ENCODE results near the gene ALPK3. TPM values are rescaled to one million over a fixed set of nuclear protein-coding genes. Genes with fewer than 3 reads are reported as not detected.

Gene ALPK3
- total RNA-seq, 1 experiment from 2014 or later, result 17.7 TPM

GRCh38 chr15:84886984-84887299 lies 69.8 kb downstream of the ALPK3 start:
- no peak overlapping the region for H2BK5ac ChIP-seq (ENCODE audit: insufficient read length, low read length)
- no peak overlapping the region for H3K9ac ChIP-seq (ENCODE audit: extremely low read depth, insufficient read length, low read length)
- no peak overlapping the region for H4K8ac ChIP-seq (replicated peaks; ENCODE audit: insufficient read length, low read depth, low read length)
- no peak overlapping the region for H2BK20ac ChIP-seq (ENCODE audit: low read depth, low read length, poor library complexity, severe bottlenecking)
- H3K36me3 Mint-ChIP-seq (ENCODE audit: insufficient read depth in 1 of 3, low read depth in 3 of 3), result no peaks in the 10 kb centered on the region
- TF ChIP-seq CTCF (conservative IDR thresholded peaks at IDR 0.05), result no peak
- H4K20me1 ChIP-seq (ENCODE audit: control insufficient read depth, insufficient read depth, insufficient read length), result no peaks in the 10 kb centered on the region
- no peaks in the 10 kb centered on the region for H3K9me3 ChIP-seq (ENCODE audit: control insufficient read depth, low read depth, low read length)
- no peak overlapping the region for H2BK12ac ChIP-seq (ENCODE audit: insufficient read length, low read depth, low read length)
- no peak overlapping the region for H3K23ac ChIP-seq (ENCODE audit: insufficient read length, low read depth, low read length)
- no peaks in the 10 kb centered on the region for H3K23me2 ChIP-seq (ENCODE audit: insufficient read length, low read depth, low read length, poor library complexity, severe bottlenecking)
- no peaks in the 10 kb centered on the region for H3K79me1 ChIP-seq (ENCODE audit: insufficient read depth, low read depth, low read length, poor library complexity, severe bottlenecking)
- no peak overlapping the region for H3K14ac ChIP-seq (ENCODE audit: insufficient read depth, low read length)
- H3K4me3 Mint-ChIP-seq, result no peak overlapping the region
- H3K18ac ChIP-seq (ENCODE audit: insufficient read length, low read depth, low read length), result no peak overlapping the region
- H2AFZ ChIP-seq (ENCODE audit: low read length), result no peak overlapping the region
- H2AK5ac ChIP-seq (ENCODE audit: insufficient read length, low read length), result no peak overlapping the region
- no peak overlapping the region for H3K4ac ChIP-seq (ENCODE audit: low read depth, low read length)
- no peak overlapping the region for H3K56ac ChIP-seq (ENCODE audit: insufficient read length, low read depth, low read length)
- H3K27me3 Mint-ChIP-seq (ENCODE audit: low read depth), result peaks cover 12% of the 10 kb centered on the region
- H3K4me1 ChIP-seq (ENCODE audit: insufficient read depth, low read length), result no peaks in the 10 kb centered on the region
- H3K79me2 ChIP-seq (ENCODE audit: insufficient read depth, low read length), result no peaks in the 10 kb centered on the region
- H3K27ac ChIP-seq (ENCODE audit: insufficient read length, low read depth, low read length), result no peak overlapping the region
- no peaks in the 10 kb centered on the region for H3K9me3 Mint-ChIP-seq
- H3K4me2 ChIP-seq (ENCODE audit: insufficient read depth, insufficient read length, low read length), result no peak overlapping the region
- peaks cover 14 to 15% of the 10 kb centered on the region in 2 experiments for H3K4me1 Mint-ChIP-seq
- H4K5ac ChIP-seq (ENCODE audit: insufficient read length, low read depth, low read length), result no peak overlapping the region
- no peak for DNase-seq
- no CpG with 5 or more reads among the region's 1 CpG for WGBS (ENCODE audit: extremely low coverage, insufficient read length, low lambda C conversion rate)
- no peak overlapping the region for H2BK15ac ChIP-seq (ENCODE audit: low read depth, low read length)
- no peak overlapping the region for H3T11ph ChIP-seq (ENCODE audit: low read length)
- H3K27ac Mint-ChIP-seq, result no peak overlapping the region
- H3K27me3 ChIP-seq (ENCODE audit: insufficient read depth, low read length), result no peaks in the 10 kb centered on the region
- no peak overlapping the region for H2BK120ac ChIP-seq (ENCODE audit: low read depth, low read length, poor library complexity, severe bottlenecking)
- no peak overlapping the region for H4K91ac ChIP-seq (ENCODE audit: insufficient read length, low read depth, low read length)

All from H9 (cell line).